HG03432 (cell line): Measurements from ENCODE around the gene SLC26A3.

Experiments
- ATAC-seq: cut with Tn5 transposase; IDR thresholded peaks from one replicate; pipeline ENCODE4 v1.9.1; 2021; ENCODE audit warnings: mild to moderate bottlenecking, moderate library complexity; ENCODE audit not compliant: unreplicated experiment

SLC26A3 gene

DNA sequence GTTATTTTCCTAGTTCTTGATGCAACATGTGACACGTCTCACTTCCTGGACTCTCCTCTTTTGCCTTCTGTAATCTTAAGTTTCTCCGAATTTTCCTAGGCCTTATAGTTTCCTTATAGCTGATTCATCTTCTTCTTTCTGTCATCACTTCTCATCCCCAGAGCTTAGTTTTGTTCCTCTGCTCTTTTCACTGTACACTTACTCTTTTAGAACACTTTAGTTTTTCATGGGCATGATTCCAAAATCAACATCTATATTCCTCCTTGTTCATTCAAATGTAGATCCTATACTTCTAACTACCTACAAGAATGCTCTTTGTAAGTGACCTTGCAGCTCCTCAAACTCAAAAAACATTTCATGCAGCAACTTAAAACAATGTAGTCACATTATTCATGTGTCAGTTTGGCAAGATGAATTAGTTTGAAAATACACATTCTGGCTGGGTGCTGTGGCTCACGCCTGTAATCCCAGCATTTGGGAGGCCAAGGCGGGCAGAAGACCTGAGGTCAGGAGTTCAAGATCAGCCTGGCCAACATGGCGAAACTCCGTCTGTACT lies 13.1 kb upstream of the SLC26A3 start:
- no peak for ATAC-seq

DNA sequence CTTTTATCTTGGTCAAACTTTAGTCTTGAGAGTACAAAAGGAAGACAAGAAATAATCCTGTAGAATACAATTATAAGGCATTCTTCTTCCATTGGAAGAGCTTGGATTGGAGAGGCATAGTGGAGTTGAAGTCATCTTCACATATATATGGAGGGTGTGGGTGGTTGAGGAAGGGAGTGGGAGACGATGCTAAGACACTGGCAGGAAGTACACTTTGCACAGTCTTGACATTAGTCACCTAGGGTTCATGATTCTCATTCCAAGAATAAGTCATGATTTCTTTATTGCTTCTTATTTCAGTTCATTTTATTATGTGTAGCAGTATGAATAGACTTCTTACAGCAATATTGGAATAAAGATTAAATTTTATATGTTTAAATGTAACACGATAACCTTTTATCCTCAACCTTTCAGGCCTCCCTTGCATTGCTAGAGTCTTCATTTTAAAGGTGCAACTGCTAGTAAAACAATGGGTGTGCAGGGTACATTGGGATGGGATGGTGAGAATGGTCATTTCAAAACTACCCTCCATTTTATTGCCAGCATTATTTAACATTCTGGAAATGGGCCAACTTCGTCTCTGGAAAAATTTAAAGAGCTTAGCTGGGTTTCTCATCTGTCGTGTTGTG lies 12.3 kb upstream of the SLC26A3 start:
- no peak for ATAC-seq

DNA sequence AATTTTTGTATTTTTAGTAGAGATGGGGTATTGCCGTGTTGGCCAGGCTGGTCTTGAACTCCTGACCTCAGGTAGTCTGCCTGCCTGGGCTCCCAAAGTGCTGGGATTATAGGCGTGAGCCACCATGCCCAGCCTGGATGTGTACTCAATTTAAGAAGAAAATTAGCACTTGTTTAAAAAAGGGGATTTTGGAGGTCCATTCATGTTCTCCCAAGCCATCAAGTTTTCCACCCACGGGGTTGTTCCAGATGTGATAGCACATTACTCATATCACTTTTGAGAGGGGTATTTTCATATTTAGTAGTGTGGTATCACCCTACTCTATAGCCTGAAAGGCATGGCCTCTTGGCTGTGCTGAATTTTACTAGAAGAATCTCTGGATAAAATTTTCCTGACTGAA lies 10.5 kb upstream of the SLC26A3 start:
- no peak for ATAC-seq

DNA sequence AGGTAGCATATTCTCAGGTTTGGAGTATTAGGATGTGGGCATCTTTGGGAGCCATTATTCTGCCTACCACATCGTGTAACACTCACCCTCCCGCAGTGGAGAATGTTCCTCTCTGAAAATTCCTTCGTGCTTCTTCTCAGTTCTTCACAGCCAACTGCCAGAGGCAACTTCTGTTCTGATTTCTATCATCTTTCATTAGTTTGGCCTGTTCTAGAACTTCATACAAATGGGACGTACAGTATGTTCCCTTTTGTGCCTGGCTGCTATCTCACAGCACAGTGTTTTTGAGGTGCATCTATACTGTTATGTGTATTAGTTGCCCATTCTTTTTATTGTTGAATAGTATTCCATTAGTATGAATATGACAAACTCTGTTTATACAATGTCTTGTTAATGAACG lies 8.9 kb upstream of the SLC26A3 start:
- ATAC-seq, result no peak

DNA sequence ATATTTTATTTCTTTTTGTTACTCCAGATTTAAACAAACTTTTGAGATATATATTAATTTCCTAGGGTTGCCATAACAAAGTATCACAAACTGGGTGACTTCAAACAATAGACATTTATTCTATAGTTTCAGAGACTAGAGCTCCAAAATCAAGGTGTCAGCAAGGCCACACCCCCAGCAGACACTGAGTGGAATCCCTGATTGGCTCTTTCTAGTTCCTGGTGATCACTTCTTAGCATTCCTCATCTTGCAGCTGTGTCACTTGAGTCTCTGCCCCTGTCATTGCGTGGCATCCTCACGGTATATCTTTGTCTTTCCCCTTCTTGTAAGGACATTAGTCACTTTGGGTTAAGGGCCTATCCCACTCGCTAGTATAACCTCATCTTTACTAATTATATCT lies 7.6 kb upstream of the SLC26A3 start:
- ATAC-seq, result no peak

DNA sequence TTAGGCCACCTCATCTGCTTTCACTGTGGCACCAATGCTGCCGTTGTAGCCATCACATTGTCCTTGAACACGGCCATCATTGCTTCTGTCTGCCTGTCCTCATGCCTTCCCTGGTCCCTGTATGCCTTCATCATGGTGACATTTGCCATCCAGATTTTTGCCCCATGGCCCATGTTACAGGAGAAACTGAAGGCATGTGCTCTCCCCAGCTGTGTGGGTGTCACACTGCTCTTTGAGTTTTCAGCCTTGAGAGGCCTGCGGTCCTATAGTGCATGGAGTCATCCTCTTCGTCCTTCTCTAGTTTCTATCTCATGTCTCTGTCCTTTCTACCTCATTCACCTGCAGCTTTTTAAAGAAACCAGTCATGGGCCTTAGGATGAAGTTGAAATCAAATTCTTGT lies 6.2 kb upstream of the SLC26A3 start:
- no peak for ATAC-seq

DNA sequence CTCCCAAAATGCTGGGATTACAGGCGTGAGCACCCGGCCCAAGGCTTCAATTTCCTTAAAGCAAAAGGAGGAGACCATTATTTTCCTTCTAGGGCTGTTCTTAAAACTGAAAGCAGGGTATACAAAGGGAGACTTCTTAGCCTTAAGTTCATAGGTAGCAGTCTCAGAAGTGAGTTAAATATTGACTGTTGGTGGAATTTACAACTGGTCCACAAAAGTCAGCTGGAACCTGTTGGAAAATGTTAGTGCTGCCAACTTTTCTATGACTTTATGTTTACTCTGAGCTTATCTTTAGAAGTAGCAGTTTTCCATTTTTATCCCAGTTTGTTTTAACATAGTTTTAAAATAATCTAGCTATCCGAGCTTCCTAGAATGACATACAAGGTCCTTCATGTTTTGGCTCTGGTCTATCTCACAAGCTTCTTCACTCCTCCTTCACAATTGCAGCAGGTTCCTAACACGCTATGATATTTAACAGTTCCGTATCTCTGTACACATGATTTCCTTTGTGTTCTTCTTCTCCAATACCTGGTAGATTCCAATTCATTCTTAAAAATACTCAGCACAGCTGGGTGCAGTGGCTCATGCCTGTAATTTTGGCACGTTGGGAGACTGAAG lies 3.3 kb downstream of the SLC26A3 start:
- no peak for ATAC-seq

DNA sequence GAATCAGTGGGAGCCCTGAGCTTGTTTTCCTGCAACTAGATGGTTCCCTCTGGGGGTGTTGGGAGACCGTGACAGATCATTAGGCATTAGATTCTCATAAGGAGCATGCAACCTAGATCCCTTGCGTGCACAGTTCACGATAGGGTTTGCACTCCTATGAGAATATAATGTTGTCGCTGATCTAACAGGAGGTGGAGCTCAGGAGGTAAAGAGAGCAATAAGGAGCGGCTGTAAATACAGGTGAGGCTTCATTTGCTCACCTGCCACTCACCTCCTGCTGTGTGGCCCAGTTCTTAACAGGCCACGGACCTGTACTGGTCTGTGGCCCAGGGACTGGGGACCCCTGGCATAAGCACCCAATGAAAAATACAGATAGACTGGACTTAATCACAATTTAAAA lies 10.7 kb downstream of the SLC26A3 start:
- no peak for ATAC-seq

DNA sequence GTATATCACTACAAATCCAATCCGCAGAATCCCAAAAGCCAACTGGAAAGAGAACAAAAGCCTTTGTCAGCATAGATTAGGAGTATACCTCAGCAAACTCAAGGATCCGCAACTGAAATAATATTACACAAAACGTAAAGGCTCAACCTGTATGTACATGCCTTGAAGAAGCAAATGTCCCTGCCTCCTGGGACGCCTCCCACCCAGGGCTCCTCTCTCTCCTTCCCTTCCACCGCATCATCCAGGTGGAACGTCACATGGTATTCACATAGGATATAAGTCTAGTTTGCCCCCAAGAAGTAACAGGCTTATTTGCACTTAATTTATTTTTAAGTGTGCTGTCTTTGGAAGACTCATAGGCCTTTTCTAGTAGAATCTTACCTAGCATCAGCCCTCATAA lies 13.4 kb downstream of the SLC26A3 start:
- ATAC-seq, result no peak

DNA sequence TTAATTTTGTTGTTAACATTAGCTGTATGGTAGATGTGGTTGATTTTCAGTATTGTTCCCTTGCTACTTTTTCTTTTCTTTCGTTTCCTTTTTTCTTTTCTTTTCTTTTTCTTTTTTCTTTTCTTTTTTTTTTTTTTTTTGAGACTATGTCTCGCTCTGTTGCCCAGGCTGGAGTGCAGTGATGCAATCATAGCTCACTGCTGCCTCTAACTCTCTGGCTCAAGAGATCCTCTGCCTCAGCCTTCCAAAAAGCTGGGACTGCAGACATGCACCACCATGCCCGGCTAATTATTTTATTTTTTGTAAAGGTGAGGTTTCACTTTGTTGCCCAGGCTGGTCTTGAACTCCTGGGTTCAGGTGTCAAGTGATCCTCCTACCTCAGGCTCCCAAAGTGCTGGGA lies 14.4 kb downstream of the SLC26A3 start:
- ATAC-seq, result no peak

DNA sequence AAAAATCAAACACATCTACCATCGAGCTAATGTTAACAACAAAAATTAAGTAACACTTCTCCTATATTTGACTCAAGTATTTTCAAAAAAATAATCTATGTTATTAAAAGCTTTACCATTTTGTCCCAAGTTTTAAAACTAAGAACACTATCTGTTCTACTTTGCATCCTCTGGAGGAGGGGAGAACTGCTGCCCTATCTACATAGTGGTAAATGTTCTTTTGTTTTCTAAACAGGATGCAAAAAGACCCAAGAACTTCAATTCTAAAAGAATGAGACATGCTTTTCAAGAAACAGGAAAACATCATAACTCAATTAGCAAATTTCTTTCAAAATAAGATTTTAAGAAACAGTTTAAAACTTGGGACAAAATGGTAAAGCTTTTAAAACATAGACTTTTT lies 14.8 kb downstream of the SLC26A3 start:
- ATAC-seq, result no peak

DNA sequence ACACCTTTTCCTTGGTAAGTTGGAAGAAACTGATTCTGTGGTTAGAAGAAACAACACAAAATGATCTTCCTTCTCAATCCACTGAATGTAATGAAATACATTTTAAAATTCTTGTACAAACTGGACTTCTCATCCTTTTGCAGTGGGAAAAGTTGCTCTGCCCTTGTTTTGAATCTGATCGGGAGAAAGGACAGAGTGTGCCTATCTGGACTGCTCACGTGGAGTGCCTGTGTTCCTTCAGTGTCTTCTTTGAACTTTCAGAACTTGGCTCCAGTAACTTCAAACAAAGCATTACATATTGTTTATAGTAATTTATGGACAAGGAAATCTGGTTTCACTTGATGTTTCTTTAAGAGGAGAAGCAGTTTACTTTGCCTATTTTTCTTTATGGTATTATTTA lies 17.1 kb downstream of the SLC26A3 start:
- no peak for ATAC-seq

DNA sequence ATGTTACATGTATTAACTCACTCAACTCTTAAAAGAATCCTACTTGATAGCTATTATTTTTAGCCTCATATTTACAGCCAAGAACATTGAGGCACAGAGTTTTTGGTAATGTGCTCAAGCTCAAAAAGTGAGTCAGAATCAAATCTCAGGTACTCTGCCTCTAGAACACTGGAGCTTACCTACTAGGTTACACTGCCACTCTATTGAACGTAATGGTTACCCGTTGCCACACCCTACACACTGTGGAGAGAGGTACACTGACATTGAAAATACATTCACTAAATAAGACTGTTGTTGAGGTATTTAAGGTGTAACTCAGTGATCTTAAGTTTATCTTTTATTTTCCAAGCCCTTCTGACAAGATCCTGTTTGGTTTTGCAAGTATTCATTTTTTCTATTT lies 17.9 kb downstream of the SLC26A3 start:
- no peak for ATAC-seq

DNA sequence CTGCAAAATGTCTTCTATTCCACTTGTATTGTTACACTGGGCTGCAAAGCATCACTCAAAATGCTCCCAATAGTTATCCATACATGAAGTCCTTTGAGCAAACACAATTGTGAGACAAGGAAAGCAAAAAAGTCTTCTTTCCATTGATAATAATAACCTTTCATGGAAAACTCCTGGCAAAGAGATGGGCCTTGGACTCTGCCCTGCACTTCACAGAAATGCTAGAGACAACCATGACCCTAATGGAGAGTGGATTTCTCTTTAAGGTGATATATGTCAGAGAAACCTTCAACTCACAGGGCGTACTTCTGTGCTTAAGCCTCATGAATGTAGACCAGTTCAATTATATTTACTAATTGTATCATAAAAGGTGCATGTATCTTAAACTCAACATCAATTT lies 19.4 kb downstream of the SLC26A3 start:
- no peak for ATAC-seq

DNA sequence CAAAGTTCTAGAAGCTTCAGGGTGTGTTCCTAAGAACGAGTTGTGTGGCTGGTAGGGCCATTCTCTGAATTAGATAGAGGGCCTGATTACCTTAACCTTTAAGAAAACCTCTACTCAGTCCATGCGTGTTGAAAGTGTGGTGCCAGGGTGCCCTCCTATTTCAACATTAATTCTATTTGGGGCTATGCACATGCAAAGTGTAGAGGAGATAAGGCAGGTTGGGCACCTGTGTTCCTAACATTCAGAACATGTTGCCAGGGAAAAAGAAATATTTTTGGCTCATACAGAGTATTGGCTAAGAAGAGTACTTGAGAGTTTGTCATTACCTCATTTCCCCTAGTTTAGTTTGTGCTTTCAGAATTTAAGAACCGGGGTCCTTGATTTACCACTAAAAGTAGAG lies 20.6 kb downstream of the SLC26A3 start:
- ATAC-seq, result no peak

DNA sequence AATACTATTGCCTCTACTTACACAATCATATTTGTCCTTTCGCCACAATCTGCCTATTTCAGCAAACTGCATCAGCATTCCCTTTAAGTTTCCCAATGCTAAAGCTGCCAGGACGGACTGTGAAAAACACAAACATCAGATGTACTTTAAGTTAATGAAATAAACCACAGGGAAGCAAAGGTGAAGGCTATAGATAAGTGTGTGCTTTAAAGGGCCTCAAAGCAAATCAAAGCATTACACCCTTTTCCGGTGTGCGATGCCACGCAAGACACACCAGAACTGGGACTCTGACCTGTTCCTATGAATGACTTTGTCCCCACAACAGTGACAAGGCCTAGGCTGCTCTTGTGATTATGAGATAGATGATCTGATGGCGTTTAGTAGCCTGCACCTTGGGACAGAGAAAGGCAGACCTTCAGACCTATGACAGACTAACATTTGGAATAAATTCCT lies 23.4 kb downstream of the SLC26A3 start:
- no peak for ATAC-seq

DNA sequence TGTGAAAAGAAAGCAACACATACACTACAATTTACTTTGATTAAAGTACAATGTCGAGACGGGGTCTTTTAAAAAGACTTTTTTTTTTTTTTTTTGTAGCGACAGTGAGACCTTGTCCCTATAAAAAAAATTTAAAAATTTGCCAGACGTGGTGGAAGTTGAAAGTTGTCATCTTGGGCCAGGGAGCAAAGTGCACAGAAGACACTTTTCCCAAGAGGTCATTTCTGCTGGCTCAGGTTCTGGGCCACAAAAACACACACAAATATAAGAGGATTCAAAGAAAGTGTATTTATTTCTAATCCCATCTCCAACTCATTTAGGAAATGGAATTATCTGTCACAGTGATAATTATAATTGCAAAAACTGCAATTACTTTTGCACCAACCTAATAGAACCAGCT lies 24.7 kb downstream of the SLC26A3 start:
- ATAC-seq, result no peak

DNA sequence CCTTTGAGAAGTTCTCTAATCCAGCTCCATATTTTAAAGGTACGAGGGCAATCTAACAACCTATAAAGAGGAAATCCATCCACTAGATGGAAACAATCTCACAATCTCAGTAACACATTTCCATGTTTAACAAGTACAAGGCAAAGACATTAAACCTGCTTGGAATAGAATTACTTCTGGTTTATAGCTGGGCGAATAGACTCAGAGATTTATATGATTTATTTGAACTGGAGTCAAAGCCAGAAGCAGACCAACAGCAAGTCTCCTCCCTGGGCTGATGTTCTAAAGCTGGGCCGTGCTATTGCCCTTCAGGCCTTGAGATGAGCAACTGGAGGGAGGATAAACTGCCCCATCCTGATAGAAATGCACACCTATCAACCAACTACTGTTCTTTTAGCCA lies 25.3 kb downstream of the SLC26A3 start:
- ATAC-seq, result no peak

DNA sequence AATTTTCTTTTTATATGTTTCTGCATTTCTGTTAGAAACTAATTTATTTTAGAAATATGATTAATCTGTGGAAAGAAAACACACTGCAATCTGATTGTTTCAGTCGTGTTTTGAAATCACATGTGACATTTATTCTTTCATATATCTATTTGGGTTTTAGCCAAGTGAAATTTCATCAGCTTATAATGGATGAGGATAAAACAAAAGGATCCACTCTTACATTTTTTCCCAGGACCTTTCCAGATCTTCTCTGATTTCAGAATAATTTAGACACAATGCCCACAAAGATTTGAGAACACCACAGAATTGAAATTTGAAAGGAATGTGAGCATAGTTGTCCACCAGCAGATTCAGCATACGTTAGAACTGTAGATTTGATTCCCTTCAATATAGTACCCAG lies 30.0 kb downstream of the SLC26A3 start:
- no peak for ATAC-seq

DNA sequence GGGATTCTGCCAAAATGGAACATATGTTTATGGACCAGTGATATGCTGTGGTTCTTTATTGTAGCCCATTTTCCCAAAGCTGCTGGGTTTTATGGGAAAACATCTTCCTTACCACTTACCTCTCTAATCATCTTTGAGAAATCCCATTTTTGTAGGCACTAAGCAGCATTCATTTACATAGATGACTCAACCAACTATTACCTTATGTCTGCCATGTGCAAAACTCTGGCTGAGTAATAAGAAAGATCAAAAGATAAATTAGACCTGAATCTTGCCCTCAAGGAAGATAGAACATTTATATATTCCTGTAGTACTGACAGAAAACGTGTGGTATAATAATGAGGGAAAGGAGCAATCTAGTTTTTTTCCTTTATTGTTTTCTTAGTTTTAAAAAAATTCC lies 34.8 kb downstream of the SLC26A3 start:
- ATAC-seq, result no peak

DNA sequence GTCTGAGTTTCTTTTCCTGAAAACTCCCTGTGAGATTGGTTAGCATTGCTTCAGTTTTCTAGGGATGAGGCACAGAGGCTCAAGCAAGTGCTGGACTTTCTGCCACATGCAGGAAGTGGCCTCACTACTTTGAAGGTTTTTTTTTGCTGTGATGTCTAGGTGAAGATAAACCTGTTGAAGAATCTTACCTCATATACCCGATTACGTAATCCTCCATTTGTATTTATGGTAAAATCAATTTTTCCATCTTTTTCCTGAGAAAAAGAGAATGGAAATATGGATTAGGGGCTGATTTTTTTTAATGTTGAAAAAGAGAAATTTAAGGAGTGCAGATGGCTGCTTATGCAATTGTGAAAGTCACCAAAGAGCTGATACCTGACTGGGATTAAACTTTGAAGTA lies 35.6 kb downstream of the SLC26A3 start:
- ATAC-seq, result no peak

DNA sequence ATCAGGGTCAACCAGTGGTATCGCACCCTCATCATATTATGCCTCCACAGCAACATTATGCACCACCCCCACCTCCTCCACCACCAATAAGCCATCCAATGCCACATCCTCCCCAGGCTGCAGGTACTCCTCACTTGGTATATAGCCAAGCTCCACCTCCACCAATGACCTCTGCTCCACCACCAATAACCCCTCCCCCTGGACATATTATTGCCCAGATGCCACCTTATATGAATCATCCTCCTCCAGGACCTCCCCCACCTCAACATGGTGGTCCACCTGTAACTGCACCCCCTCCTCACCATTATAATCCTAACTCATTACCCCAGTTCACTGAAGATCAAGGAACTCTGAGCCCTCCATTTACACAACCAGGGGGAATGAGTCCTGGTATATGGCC lies 44.4 kb downstream of the SLC26A3 start:
- ATAC-seq, result no peak

DNA sequence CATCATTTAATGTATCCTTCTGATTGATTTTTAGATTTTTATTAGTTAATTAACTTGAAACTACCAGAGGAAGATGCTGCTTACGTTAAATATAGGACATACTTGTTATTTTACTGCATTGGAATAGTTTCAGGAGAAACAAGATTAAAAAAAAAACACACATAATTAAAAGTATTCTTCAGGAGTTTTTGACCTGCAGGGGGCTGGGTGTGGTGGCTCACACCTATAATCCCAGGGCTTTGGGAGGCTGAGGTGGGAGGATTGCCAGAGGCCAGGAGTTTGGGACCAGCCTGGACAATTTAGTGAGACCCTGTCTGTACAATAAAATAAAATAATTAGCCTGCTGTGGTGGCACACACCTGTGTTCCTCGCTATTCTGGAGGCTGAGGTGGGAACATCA lies 48.4 kb downstream of the SLC26A3 start:
- ATAC-seq, result no peak
